Esophagus mucosa (tissue), 1 donor: Measurements from ENCODE around the gene LINC01488. TPM values are rescaled to one million over a fixed set of nuclear protein-coding genes. Genes with fewer than 3 reads are reported as not detected.

Experiments
- ATAC-seq: fragments of 200-7000 bp; cut with Tn5 transposase; one replicate; pipeline ENCODE4 v1.9.1; 2020
- total RNA-seq: library from RNA; stranded (reverse); gene quantifications from one replicate; pipeline ENCODE4 v1.2.4, GENCODE V29; 2023
- donor health status: DM: yes; HTN: yes; CAD: no.

The LINC01488 gene
- total RNA-seq, 1 donor from 2014 or later = not detected

DNA sequence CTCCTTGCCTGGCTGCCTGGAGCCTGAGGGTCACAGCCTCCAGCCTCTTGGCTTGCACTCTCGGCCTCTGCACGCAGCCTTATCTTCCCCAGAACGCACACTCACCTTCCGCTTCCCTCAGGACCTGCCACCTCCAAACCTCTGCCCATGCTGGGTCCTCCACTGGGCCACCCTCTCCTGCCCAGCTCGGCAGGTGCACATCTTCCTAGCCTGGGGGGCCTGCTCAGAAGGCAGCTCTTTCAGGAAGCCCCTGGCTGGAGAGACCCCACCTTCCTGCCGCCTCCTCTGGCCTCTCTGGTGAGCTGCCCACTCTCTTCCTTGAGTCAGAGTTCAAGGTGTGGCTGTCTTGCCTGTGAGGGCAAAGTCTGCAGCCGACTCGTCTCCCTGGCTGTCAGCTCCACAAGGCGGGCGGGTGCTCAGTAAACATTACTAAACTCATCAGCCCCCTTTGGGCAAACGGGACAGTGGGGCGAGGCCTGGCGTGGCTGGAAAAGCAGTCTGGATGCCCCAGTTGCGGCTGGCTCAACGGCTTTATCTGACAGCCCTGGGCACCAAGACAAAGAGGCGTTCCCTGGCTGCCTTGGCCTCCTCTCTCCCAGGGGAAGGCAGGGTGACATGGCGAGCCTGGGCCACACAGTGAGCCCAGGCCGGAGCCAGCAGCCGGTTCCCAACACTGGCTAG is 1.7 kb upstream of the LINC01488 start:
- peak; percentile 88 for ATAC-seq

DNA sequence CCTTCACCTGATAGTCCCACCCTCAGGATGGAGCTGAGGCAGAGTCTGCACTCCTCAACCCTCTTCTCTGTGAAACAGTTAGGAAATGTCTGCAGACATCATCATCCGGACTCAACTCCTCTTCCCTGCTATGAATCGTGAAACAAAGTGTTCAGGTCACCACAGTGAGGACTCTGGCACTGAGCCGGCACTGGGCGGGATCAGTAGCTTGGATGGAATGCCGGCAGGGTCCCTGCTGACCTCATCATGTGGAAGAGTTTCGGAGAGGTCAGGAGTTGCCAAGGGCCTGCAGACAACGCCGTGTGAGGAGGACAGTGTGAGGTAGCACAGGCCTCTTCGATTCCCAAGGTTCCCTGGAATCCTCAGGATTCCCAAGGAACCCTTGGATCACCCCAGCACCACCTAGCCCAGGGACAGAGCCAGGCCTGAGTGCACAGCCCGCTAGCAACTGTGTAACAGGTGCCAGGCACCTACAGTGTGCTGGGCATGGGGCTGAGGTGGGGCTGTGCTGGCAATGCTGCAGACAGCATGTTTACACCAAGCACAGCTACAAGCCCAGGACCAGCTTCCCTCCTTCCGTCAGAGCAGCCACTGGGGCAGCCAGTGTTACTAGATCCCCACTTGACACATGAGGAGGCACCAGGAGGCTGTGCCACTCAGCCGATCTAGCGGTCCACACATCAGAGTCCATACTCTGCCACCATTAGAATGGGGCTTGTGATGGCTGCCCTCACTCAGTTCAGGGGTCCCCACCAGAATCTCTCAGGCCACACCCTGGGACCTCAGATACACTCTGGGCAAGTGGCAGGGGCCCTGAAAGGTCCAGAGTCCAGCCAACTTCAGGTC is 693 bp upstream of the LINC01488 start:
- no peak for ATAC-seq

DNA sequence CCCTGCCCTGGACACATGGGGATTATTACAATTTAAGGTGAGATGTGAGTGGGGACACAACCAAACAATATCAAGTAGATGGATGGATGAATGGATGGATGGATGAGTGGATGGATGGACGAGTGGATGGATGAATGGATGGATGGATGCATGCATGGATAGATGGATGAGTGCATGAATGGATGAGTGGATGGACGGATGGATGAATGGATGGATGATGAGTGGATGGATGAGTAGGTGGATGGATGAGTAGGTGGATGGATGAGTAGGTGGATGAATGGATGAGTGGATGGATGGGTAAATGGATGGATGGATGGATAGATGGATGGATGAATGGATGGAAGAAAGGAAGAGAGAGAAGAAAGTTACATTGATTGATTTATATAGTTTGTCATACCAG is 859 bp downstream of the LINC01488 start:
- ATAC-seq = no peak

DNA sequence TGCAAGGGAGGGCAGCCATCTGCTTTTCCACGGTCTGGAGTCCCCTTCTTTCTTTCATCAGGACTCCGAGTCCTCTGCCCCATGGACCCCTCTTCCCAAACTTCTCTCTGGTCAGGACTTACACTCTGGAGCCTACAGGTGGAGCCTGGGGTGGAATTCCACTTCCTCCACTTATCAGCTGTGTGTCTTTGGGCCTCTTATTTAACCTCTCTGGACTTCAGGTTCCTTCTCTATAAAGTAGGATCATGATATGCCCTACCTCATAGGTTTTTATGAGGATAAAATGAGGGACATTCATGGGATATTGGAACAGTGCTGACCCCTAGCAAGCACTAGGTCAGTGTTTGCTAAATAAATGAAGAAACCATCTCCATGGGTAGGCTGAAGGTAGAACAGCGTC is 1.7 kb downstream of the LINC01488 start:
- ATAC-seq = no peak

DNA sequence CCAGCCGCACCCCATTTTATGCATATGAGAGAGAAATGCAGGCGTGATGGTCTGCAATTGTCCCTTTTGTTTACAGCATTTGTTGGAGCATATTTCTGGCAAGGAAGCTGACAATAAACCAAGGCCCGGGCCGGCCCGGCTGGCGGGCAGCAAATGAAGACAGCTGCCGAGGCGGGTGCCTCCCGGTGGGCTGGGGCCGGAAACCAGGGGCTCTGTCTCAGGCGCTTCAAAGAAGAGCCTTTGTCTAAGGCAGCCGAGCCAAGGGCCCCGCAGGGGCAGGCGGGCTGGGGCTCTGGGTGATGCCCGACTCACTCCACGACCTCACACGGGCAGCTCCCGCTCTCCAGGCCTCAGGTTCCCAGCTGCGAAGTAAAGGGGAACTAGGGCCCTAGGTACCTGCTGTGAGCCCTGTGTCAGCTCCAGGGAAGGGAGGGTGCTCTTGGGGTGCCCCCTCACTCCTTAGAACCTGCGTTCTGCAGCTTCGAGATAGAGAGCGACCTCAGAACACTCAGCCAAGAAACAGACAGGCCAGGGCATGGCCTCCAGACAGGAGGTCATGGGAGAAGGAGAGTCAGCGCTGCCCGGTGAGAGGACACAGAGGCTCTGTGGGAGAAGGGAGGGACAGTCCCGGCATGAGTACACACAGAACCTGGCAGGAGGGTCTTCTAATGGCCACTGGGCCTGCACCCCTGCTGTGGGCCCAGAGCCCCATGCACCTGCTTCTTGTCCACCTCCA is 2.4 kb downstream of the LINC01488 start:
- ATAC-seq = no peak

DNA sequence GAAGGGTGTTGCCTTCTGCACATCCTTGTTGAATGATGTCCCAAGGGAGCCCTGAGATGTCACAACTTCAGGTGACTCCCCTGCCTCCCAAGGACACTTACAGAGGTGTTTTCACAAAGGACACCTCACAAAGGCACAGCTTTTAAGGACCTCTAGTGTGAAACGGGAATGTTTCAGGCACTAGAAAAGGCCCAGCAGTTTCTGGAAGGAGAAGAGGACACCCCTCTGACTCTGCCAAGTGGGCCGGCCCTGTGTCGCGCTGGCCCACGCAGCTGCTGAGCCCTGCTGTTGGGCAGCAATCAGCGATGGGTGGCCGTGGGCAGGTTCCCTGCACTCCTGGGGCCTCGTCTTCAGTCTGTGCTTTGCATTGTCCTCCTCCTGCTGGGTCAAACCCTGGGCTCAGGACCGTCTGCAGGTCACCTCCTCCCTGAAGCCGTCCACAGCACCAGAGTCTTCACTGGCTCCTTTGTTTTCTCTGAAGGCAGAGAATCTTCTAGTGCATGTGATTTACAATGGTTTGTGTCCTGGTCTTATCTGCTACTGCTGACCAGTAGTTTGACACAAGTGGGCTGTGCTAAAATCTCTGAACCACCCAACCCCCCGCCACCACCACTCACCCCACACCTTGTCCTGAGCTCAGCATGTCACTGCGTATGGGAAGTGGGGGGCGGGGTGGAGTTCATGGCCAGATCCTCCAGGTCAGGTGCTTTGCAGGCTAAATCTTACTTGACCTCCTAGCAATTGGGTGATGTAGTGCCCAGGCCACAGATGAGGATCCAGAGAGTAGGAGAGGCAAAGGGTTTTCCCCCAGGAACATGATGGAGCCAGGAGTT is 3.2 kb downstream of the LINC01488 start:
- no peak for ATAC-seq

DNA sequence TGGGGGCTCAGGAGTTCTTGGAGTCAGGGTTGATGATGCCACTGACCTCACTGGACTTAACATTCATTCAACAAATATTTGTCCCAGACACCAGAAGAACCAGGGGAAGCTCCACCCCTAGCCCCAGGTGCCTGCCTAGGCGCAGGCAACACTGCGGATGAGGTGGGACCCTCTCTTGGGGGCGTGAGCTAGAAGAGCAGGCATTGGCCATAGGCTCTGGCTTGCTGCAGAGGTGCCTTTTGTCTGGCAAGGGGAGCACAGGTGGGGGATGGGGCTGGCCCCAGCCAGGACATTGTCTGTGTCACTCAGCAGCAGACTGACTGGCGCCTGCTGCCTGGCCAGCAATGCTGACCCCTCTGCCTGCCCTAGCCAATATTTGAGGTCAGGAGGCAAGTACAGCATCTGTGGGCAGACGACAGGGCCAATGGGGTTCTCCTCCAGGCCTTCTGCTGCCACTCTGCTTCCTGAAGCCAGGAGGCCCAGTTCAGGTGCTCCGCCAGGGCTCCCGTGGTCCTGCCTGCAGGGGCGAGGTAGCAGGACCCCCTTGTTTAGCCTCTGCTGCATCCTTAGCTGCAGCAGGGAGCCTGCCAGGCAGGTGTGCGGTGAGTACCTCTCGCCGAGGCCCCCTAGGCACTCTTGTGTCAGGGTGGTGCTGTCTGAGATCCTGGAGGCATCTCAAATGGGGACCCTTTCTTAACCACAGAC is 4.0 kb downstream of the LINC01488 start:
- no peak for ATAC-seq

DNA sequence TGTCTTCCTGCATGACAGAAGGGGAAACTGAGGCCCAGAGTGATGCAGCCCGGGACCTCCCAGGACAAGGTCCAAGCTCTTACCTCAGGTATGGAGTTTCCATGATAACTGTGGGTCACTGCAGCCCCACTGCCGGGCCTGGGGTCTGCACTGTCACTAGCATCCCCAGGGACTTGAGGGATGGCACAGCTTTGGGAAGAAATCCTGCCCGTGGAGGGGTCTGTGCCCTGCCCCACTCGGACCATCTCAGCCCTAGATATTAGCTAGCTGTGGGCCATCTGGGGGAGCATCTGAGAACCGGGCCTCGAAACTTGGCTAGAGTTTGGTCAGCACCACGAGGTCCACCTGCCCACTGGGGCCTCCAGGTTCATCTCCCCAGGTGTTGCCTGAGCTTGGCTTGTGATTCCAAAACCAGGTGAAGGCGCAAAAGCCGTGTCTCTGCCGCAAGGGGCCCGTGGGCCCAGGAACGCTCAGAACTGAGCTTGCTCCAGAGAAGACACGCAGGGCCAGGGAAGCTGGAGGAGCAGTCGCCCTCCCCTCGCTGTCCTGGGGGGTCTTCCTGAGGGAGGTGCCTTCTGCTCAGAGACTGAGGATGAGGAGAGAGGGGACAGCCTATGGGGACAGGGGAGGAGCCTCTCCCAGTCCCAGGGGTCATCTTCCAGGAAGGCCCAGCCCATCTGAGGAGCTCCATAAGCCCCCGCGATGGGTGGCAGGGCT is 4.8 kb downstream of the LINC01488 start:
- ATAC-seq = no peak

DNA sequence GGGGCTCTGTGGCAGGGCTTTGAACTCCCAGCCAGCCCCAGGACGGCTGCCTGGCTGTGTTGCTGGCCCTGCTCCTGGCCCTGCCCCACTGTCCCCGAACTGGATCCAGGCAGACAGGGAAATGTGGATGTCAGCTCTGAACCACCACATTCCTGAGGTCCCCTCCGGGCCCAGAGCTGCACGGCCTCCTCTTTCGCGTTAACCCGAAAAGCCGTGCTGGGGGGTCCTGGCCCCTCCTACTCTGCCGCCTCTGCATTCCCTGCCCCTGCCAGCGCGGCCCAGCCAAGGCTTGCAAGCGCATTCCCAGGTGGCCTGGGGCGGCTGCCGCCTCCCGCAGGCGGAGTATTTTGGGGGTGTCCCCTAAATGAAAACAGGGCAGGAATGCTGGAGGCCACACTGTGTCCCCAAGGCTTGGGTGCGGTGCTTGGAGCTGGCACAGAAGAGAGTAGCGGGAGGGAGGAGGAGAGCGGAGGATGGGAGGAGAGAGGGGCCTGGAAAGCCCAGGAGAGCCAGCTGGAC is 5.4 kb downstream of the LINC01488 start:
- ATAC-seq = no peak

DNA sequence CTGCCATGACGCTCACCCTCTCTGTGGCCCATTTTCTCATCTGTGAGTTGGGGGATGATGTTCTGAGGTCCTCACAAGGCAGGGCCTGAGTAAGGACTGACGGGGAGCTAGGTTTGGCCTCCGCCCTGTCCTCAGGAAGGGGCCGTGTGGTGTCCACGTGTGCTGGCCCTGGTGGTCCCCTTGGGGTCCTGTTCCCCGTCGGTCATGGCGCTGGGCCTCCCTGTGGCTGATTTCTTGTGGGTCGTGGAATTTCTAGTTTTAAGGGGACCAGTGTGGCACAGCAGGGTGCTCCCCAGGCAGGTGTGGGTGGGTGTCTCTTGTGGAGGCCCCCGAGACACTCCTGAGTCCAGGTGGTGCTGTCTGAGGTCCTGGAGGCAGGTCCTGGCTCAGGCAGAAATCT is 5.9 kb downstream of the LINC01488 start:
- ATAC-seq = no peak

DNA sequence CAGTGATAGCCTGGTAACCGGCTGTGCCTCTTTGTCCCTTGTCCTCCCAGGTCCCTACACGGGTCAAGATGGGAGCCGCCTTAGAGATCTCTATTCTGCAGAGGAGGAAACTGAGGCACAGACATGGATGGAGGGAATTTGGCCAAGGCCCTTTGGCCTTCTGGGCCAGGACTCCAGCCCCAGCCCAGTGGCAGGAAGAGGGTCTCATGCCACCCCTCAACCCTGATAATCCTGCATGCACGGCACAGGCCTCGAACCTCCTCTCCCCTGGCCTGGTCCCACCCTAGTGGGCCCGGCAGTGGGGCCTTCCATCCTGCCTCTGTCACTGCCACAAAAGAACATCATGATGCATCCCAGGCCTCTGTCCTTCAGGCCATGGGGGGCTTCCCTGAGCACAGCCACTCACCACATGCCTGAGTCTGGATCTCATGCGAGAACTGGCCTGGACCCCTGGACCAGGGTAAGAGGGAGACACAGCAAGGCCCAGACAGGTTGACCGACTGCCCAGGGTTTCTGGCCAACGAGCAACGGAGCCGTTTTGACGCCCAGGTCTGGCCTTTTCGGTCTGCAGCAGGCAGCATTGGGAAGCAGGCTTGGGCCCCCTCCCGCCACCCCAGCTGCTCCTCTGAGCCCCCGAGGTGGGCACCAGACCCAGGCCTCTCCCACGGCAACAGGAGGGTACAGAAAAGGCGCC is 6.5 kb downstream of the LINC01488 start:
- ATAC-seq = no peak

DNA sequence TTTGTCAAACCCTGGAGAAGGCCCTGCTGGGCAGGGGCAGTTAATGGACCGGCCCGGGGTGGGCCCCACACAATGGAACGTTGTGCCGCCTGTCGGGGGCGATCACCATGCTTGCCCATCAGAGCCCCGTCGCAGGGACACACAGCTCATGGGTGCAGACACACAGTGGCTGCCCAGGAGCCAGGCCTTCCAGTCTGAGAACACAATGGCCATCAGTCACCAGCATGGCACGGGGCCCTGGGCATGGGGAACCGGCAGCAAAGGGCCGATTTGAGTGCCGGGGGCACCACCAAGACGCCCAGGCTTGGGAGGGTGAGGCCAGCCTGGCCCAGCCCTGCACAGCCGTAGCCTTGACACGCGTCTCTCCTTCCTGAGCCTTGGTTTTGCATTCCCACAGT is 7.1 kb downstream of the LINC01488 start:
- no peak for ATAC-seq

DNA sequence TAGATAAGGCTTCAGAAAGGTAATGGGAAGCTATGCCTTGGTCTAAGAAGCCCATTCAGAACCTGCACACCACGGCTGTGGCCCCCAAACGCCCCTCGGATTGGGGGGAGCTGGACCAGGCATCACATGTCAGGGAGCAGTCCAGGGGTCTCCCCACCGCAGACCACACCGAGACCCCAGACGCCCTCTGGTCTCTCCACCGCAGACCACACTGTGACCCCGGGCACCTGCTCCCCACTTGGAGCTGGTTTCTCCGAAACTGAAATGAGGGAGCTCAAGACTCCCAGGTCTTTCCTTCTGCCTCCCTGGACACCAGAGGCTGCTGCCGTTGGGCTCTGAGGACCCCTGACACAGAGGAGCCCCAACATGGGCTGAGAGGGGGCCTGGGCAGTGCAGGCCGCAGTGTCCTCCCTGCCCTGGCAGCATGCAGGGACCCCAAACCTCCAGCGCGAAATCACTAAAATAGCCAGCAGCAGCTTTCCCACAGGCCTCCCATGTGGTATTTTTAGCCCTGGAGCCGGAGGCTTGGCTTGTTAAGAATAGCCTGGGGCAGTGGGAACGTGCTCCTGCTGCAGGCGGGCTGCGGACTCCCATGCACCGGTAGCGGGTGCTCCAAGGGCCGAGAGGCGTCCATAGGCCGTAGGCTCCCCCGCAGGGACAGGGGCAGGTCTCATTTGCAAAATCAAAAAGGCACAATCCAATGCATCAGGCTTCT is 7.7 kb downstream of the LINC01488 start:
- ATAC-seq = no peak

DNA sequence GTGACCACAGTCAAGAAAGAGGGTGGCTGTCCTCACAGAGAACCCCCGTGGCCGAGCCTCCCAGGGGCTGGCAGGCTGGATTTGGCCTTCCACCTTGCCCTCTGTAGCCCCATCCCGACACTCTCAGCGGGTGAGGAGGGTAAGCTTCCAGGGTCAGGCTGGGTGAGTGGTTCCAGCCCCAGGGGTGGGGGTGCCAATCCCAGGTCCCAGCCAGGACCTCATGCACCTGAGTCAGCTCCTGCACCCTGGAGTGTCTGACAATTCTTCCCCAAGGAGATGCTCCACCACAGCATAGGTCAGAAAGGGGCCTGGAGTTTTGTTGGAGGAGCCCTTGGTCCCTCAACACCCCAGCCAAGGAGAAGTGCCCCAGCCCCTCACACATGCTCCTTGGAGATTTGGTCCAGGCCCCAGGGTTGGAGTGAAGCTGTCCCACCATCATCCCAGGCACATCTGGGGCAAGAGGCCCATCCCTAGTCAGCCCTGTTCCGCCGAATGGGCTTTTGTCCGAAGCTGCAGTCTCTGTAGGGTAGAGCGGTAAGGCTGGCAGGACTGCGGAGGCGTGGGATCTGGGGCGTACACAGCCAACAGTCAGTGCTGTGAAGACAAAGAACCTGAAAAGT is 8.4 kb downstream of the LINC01488 start:
- no peak for ATAC-seq

DNA sequence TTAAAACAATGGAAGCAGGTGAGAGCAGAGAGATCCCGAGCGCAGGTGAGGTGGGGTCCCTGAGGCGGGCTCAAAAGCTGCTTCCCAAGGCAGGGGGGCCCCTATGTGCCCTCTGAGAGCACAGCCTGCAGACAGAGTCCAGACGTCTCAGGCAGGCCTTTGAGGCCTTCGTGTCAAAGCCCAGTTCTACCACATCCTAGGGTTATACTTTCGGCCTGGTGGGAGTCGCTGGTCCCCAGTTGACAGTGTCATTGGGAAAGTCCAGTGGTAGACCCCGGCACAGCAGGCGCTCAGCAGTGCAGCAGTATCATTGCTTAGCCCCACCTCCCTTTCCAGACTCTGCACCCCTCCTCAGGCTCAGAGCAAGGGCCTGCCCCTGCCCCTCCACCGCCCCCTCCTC is 9.1 kb downstream of the LINC01488 start:
- ATAC-seq = no peak

DNA sequence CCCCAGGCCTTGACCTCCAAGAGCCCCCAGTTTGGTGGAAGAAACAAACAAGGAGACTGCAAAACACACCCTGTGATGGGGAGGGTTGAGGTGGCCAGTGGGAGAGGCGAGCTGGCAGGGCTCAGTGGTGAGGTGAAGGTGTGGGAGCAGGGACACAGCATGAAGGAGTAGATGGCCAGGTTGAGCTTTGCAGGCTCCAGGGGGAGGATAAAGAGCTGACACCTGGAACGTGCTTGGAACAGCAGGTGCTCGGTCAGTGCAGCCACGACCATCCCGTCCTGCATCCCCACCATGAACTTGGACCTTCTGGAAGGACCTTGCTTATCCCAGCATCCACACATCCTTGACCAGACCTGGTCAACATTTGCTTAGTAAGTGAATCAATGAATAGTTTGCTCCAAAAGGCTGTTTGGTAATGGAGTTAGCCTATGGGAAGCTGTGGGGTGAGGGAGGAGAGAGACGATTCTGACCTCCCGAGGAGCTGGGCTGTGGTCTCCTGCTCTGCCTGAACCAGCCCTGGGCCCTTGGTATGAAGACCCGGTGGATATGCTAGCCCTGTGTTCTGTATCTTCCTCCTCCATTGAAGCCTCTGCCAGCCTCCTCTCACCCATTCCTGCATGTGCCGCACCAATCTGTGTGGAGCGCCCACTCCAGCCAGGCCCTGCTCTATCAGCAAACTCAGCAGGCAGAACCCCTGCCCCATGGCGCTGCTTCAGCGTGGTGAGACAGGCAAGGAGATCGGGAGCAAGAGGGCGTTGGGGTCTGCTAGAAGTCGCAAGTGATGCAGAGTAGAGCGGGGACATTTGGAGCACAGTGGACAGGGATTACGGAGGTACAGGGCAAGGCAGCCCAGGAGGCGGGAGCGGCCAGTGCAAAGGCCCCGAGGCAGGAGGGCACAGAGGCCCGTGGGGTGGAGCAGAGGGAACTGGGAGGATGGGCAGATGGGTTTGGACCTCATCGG is 9.9 kb downstream of the LINC01488 start:
- no peak for ATAC-seq

DNA sequence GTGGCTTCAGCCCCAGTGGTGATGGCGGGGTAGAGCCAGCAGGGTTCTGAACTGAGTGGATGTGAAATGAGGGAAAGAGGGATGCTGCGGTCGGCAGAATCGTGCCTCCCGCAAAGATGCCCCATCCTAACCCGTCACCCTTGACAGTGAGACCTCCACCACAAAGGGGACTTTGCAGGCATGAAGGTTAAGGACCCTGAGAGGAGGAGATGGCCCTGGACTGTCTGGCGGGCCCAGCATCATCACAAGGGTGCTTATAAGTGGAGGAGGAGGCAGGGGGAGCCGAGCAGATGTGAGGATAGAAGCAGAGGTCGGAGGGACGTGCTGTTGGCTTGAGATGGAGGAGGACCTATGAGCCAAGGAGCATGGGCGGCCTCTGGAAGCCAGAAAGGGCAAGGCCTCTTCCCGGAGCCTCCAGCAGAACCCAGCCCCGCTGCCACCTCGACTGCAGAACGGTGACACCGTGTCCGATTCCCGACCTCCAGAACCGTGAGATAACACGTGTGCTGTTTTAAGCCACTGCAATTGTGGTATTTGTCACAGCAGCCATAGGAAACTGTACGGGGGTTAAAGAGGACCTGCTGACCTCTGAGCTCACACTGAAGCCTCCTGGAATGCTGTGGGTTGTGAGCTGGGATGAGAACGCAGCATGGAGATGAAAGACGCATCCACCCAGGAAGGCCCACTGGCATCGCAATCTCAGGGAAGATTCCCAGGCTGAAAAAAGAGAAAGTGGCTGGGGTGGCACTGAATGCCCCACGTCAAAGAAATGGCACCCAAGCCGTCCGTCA is 10.9 kb downstream of the LINC01488 start:
- no peak for ATAC-seq
